Keratinocyte (primary cell): Measurements from ENCODE around the gene APBB2. TPM values are rescaled to one million over a fixed set of nuclear protein-coding genes. Genes with fewer than 3 reads are reported as not detected.

Experiments used
- DNase-seq: peaks from one replicate; pipeline ENCODE4 v3.0.0-alpha.2; 2011; ENCODE audit warnings: low read depth, missing footprints, low spot score
- FAIRE-seq: peaks from 2 replicates; lab custom pipeline; 2011; peaks lifted over from hg19 to GRCh38; lab: Jason Lieb, UNC
- H2AFZ ChIP-seq: 2 replicates; pipeline ENCODE4 v1.6.0; 2012; ENCODE audit warnings: low read length, control low read depth, inconsistent platforms; ENCODE audit not compliant: control insufficient read depth
- H3K27ac ChIP-seq: 2 replicates; pipeline ENCODE4 v1.5.1; 2011; ENCODE audit warnings: low read length; ENCODE audit not compliant: control insufficient read depth, insufficient read depth
- H3K27me3 ChIP-seq: 3 replicates; pipeline ENCODE4 v1.6.0; 2011; ENCODE audit warnings: low read length; ENCODE audit not compliant: control insufficient read depth, insufficient read depth; ENCODE audit errors: extremely low read depth
- H3K36me3 ChIP-seq, 2 experiments: 2 replicates in 1 of 2; 3 replicates in 1 of 2; pipeline ENCODE4 v1.5.1; 2011; ENCODE audit warnings: low read length in 2 of 2, mild to moderate bottlenecking in 1 of 2; ENCODE audit not compliant: control insufficient read depth in 2 of 2, insufficient read depth in 2 of 2; ENCODE audit errors: extremely low read depth in 1 of 2
- H3K4me1 ChIP-seq: 3 replicates; pipeline ENCODE4 v1.5.1; 2011; ENCODE audit warnings: low read length; ENCODE audit not compliant: control insufficient read depth, insufficient read depth; ENCODE audit errors: extremely low read depth
- H3K4me2 ChIP-seq: 3 replicates; pipeline ENCODE4 v1.6.0; 2011; ENCODE audit warnings: low read depth, low read length; ENCODE audit not compliant: control insufficient read depth, insufficient read depth; ENCODE audit errors: extremely low read depth
- H3K4me3 ChIP-seq, 3 experiments: fragments of 200-600 bp in 1 of 3; sonication (generic) in 1 of 3; 2 replicates in 2 of 3; 3 replicates in 1 of 3; pipeline ENCODE4 v1.5.1; 2011 to 2016; ENCODE audit warnings: low read length in 3 of 3, mild to moderate bottlenecking in 3 of 3, control low read depth in 2 of 3, inconsistent platforms in 1 of 3, low read depth in 1 of 3, mixed read lengths in 1 of 3, mixed run types in 1 of 3, moderate library complexity in 1 of 3; ENCODE audit not compliant: control insufficient read depth in 2 of 3, insufficient read depth in 2 of 3; ENCODE audit errors: extremely low read depth in 1 of 3
- H3K79me2 ChIP-seq: 2 replicates; pipeline ENCODE4 v1.6.0; 2012; ENCODE audit warnings: low read length; ENCODE audit not compliant: control insufficient read depth, insufficient read depth
- H3K9ac ChIP-seq: 3 replicates; pipeline ENCODE4 v1.6.0; 2011; ENCODE audit warnings: low read length; ENCODE audit not compliant: control insufficient read depth, insufficient read depth; ENCODE audit errors: extremely low read depth
- H3K9me1 ChIP-seq: 3 replicates; pipeline ENCODE4 v1.6.0; 2011; ENCODE audit warnings: low read length; ENCODE audit not compliant: control insufficient read depth, insufficient read depth; ENCODE audit errors: extremely low read depth
- H3K9me3 ChIP-seq: 2 replicates; pipeline ENCODE4 v1.5.1; 2012; ENCODE audit warnings: low read depth, low read length; ENCODE audit not compliant: control insufficient read depth
- H4K20me1 ChIP-seq: 3 replicates; pipeline ENCODE4 v1.6.0; 2011; ENCODE audit warnings: low read length; ENCODE audit not compliant: control insufficient read depth, insufficient read depth; ENCODE audit errors: extremely low read depth
- CTCF ChIP-seq, 3 experiments: IDR thresholded peaks in 1 of 3; conservative IDR thresholded peaks in 1 of 3; optimal IDR thresholded peaks in 1 of 3; 2 replicates in 2 of 3; 3 replicates in 1 of 3; pipeline versions ENCODE3 to v1.5.1; 2011; ENCODE audit warnings: low read length in 3 of 3, mild to moderate bottlenecking in 3 of 3, moderate library complexity in 2 of 3, control low read depth in 1 of 3, inconsistent platforms in 1 of 3; ENCODE audit not compliant: insufficient read depth in 2 of 3; ENCODE audit errors: extremely low read depth in 1 of 3
- EZH2 ChIP-seq: IDR thresholded peaks from one replicate; pipeline ENCODE4 v1.6.1; 2012; ENCODE audit warnings: inconsistent platforms, mild to moderate bottlenecking, low read length, moderate library complexity
- dilution Hi-C: fragments of 300-500 bp; cut with MboI; formaldehyde crosslinking; loops from one replicate; pipeline ENCODE4 v1.7.0; 2020; ENCODE audit warnings: low sequenced_read_pairs; ENCODE audit not compliant: extremely low pct_ligation_motif_present
- polyA plus RNA-seq, 5 experiments: library from polyadenylated mRNA; depleted of rRNA in 3 of 5; stranded (reverse) in 3 of 5; stranded (forward) in 1 of 5; unstranded in 1 of 5; fragments of >200 nt; gene quantifications; 1 replicate in 1 of 5; 2 replicates in 3 of 5; 3 replicates in 1 of 5; pipeline versions ENCODE4 v1.2.1 to v1.2.3, GENCODE V29; 2011 to 2012; ENCODE audit warnings: missing spikeins in 2 of 5, low read depth in 1 of 5, low replicate concordance in 1 of 5

The APBB2 gene
- polyA plus RNA-seq, 1 donor (not counting 4 experiments of a cell fraction or from before 2014, with no cell fraction given), result 57.3 TPM

GRCh38 chr4:40969501-40969900 lies 244.8 kb downstream of the APBB2 start:
- Histone ChIP-seq H3K9me3 (no peaks in the 10 kb centered on the region), H3K27ac (no peak overlapping the region), H4K20me1 (no peaks in the 10 kb centered on the region), H3K9me1 (no peaks in the 10 kb centered on the region), H3K4me3 (no peak overlapping the region), H3K4me2 (no peak overlapping the region), H2AFZ (no peak overlapping the region), H3K27me3 (no peaks in the 10 kb centered on the region), H3K79me2 (no peaks in the 10 kb centered on the region), H3K9ac (no peak overlapping the region), H3K4me1 (no peaks in the 10 kb centered on the region), H3K36me3 (peaks cover 5% of the 10 kb centered on the region in 2 experiments)
- no peak for DNase-seq
- no peak for FAIRE-seq
- dilution Hi-C loops, result no loop called here
- no peak for TF ChIP-seq CTCF (optimal IDR thresholded peaks at IDR 0.05 in 1 of 3, IDR thresholded peaks at IDR 0.05 in 1 of 3, conservative IDR thresholded peaks at IDR 0.05 in 1 of 3; ENCODE audit: extremely low read depth in 1 of 3, insufficient read depth in 2 of 3, low read length in 3 of 3)
- TF ChIP-seq EZH2, result no peak

GRCh38 chr4:40967550-40967949 lies 246.8 kb downstream of the APBB2 start:
- H3K4me2 ChIP-seq, result no peak overlapping the region
- no peak overlapping the region for H3K4me3 ChIP-seq
- dilution Hi-C loops, result no loop called here
- no peaks in the 10 kb centered on the region for H3K79me2 ChIP-seq
- H3K4me1 ChIP-seq, result no peaks in the 10 kb centered on the region
- no peaks in the 10 kb centered on the region for H3K27me3 ChIP-seq
- H2AFZ ChIP-seq, result no peak overlapping the region
- no peak overlapping the region for H3K9ac ChIP-seq
- FAIRE-seq, result no peak
- H4K20me1 ChIP-seq, result no peaks in the 10 kb centered on the region
- H3K9me1 ChIP-seq, result no peaks in the 10 kb centered on the region
- TF ChIP-seq EZH2 (no peak), CTCF (optimal IDR thresholded peaks at IDR 0.05 in 1 of 3, IDR thresholded peaks at IDR 0.05 in 1 of 3, conservative IDR thresholded peaks at IDR 0.05 in 1 of 3; ENCODE audit: extremely low read depth in 1 of 3, insufficient read depth in 2 of 3, low read length in 3 of 3) (no peak)
- no peaks in the 10 kb centered on the region for H3K9me3 ChIP-seq
- H3K36me3 ChIP-seq, result peaks cover 0 to 7% of the 10 kb centered on the region in 2 experiments
- DNase-seq, result no peak
- H3K27ac ChIP-seq, result no peak overlapping the region
